CD14-positive monocyte (primary cell): ENCODE results near the gene SLC43A3. TPM values are rescaled to one million over a fixed set of nuclear protein-coding genes. Genes with fewer than 3 reads are reported as not detected.

Experiments used
- DNase-seq, 3 donors: peaks; one replicate each; pipeline ENCODE4 v3.0.0-alpha.2; 2011 to 2022
- H2AFZ ChIP-seq: 2 replicates; pipeline ENCODE4 v1.6.0; 2012; ENCODE audit warnings: mild to moderate bottlenecking, low read depth, low read length, inconsistent platforms; ENCODE audit not compliant: insufficient read depth, poor library complexity, severe bottlenecking
- H3K27ac ChIP-seq, 2 donors: 1 replicate in 1 of 2; 2 replicates in 1 of 2; pipeline ENCODE4 v1.5.1; 2012 to 2013; ENCODE audit warnings: low read length in 2 of 2, control low read depth in 1 of 2, inconsistent platforms in 1 of 2, low read depth in 1 of 2, mild to moderate bottlenecking in 1 of 2
- H3K27me3 ChIP-seq, 2 donors: one replicate each; pipeline versions ENCODE4 v1.6.0 to v1.6.1; 2011 to 2013; ENCODE audit warnings: low read length in 2 of 2; ENCODE audit not compliant: control insufficient read depth in 2 of 2, insufficient read depth in 2 of 2
- H3K36me3 ChIP-seq, 2 donors: replicated peaks in 1 of 2; 1 replicate in 1 of 2; 2 replicates in 1 of 2; pipeline versions ENCODE4 v1.5.1 to v1.6.1; 2012 to 2013; ENCODE audit warnings: low read length in 2 of 2, control low read depth in 1 of 2, inconsistent platforms in 1 of 2, mild to moderate bottlenecking in 1 of 2; ENCODE audit not compliant: insufficient read depth in 2 of 2, control insufficient read depth in 1 of 2
- H3K4me1 ChIP-seq, 2 donors: 1 replicate in 1 of 2; 2 replicates in 1 of 2; pipeline versions ENCODE4 v1.5.1 to v1.6.1; 2012 to 2013; ENCODE audit warnings: low read length in 2 of 2, control low read depth in 1 of 2, inconsistent platforms in 1 of 2, mild to moderate bottlenecking in 1 of 2, moderate library complexity in 1 of 2; ENCODE audit not compliant: insufficient read depth in 2 of 2, control insufficient read depth in 1 of 2
- H3K4me2 ChIP-seq: replicated peaks from 2 replicates; pipeline ENCODE3; 2012; ENCODE audit warnings: low read length, moderate library complexity, mild to moderate bottlenecking; ENCODE audit not compliant: poor library complexity, severe bottlenecking; ENCODE audit errors: extremely low read depth
- H3K4me3 ChIP-seq, 3 experiments: fragments of 200-600 bp in 1 of 3; sonication (generic) in 1 of 3; replicated peaks in 1 of 3; 1 replicate in 2 of 3; 2 replicates in 1 of 3; pipeline ENCODE4 v1.5.1; 2011 to 2013; ENCODE audit warnings: low read length in 3 of 3, mild to moderate bottlenecking in 3 of 3, control low read depth in 2 of 3, low read depth in 2 of 3, inconsistent platforms in 1 of 3, moderate library complexity in 1 of 3
- H3K79me2 ChIP-seq: 2 replicates; pipeline ENCODE4 v1.6.0; 2012; ENCODE audit warnings: mild to moderate bottlenecking, control low read depth, inconsistent platforms, low read length, moderate library complexity; ENCODE audit not compliant: insufficient read depth
- H3K9ac ChIP-seq: 2 replicates; pipeline ENCODE4 v1.6.0; 2017; ENCODE audit warnings: low read length, mild to moderate bottlenecking; ENCODE audit not compliant: insufficient read depth, poor library complexity, severe bottlenecking
- H3K9me3 ChIP-seq, 2 donors: replicated peaks in 1 of 2; 1 replicate in 1 of 2; 2 replicates in 1 of 2; pipeline versions ENCODE4 v1.5.1 to v1.6.1; 2012 to 2013; ENCODE audit warnings: low read length in 2 of 2, control low read depth in 1 of 2; ENCODE audit not compliant: control insufficient read depth in 1 of 2, insufficient read depth in 1 of 2
- H4K20me1 ChIP-seq: 2 replicates; pipeline ENCODE4 v1.6.0; 2012; ENCODE audit warnings: mild to moderate bottlenecking, low read length, control low read depth, moderate library complexity; ENCODE audit not compliant: insufficient read depth
- H3K27ac Mint-ChIP-seq, 7 donors: one replicate each; pipeline ENCODE4 v1.8.0; 2020; ENCODE audit warnings: mild to moderate bottlenecking in 7 of 7, mixed read lengths in 7 of 7, moderate library complexity in 6 of 7, inconsistent platforms in 2 of 7
- H3K27me3 Mint-ChIP-seq, 3 donors: one replicate each; pipeline ENCODE4 v1.8.0; 2021 to 2022; ENCODE audit warnings: low read depth in 3 of 3, mild to moderate bottlenecking in 3 of 3, mixed read lengths in 3 of 3, moderate library complexity in 3 of 3, inconsistent platforms in 1 of 3
- H3K36me3 Mint-ChIP-seq, 2 donors: one replicate each; pipeline ENCODE4 v1.8.0; 2020; ENCODE audit warnings: mixed read lengths in 2 of 2, inconsistent platforms in 1 of 2, mild to moderate bottlenecking in 1 of 2
- H3K4me1 Mint-ChIP-seq: one replicate; pipeline ENCODE4 v1.8.0; 2020; ENCODE audit warnings: mild to moderate bottlenecking, mixed read lengths
- H3K4me3 Mint-ChIP-seq, 2 donors: one replicate each; pipeline ENCODE4 v1.8.0; 2020; ENCODE audit warnings: mild to moderate bottlenecking in 2 of 2, mixed read lengths in 2 of 2, moderate library complexity in 1 of 2
- H3K9me3 Mint-ChIP-seq, 7 donors: one replicate each; pipeline ENCODE4 v1.8.0; 2020 to 2022; ENCODE audit warnings: mixed read lengths in 7 of 7, mild to moderate bottlenecking in 6 of 7, moderate library complexity in 6 of 7, inconsistent platforms in 2 of 7
- WGBS: methylation state at CpG from one replicate; pipeline ENCODE4 v1.1.5; 2013; ENCODE audit warnings: missing lambda C conversion rate; ENCODE audit not compliant: insufficient coverage; 5-methylcytosine and 5-hydroxymethylcytosine counted together
- intact Hi-C, 2 donors: fragments of 100-400 bp; cut with micrococcal nuclease; formaldehyde crosslinking; loops; one replicate each; pipeline versions ENCODE4 v1.15.0 to v1.15.1; 2023
- polyA plus RNA-seq, 3 donors: library from polyadenylated mRNA; depleted of rRNA in 1 of 3; unstranded in 2 of 3; stranded (reverse) in 1 of 3; fragments of 300-500 nt in 2 of 3; fragments of >200 nt in 1 of 3; fragmentation: Illumina TruSeq in 2 of 3; gene quantifications; 1 replicate in 2 of 3; 2 replicates in 1 of 3; pipeline ENCODE4 v1.2.3, GENCODE V29; 2012 to 2021
- TF ChIP-seq, protein P1 (sequence below): fragments of 200-600 bp; IDR thresholded peaks from one replicate; pipeline ENCODE4 v1.8.0; 2022; ENCODE audit warnings: antibody characterized with exemption, mild to moderate bottlenecking

SLC43A3 gene
- polyA plus RNA-seq, 3 donors = 82.4 to 116 (median 109) TPM

GRCh38 chr11:57360991-57361390, 65.9 kb downstream of the SLC43A3 start:
- Histone ChIP-seq H3K27me3 (no peaks in the 10 kb centered on the region), H3K79me2 (no peaks in the 10 kb centered on the region), H3K27ac (no peak overlapping the region), H3K4me1 (peaks cover 7 to 11% of the 10 kb centered on the region in 2 donors), H3K9ac (no peak overlapping the region), H3K9me3 (no peaks in the 10 kb centered on the region), H3K4me2 (no peak overlapping the region), H3K36me3 (no peaks in the 10 kb centered on the region), H2AFZ (no peak overlapping the region), H4K20me1 (no peaks in the 10 kb centered on the region), H3K4me3 (no peak overlapping the region)
- peaks cover 0 to 8% (median 0%) of the 10 kb centered on the region in 7 donors for H3K9me3 Mint-ChIP-seq
- no peak overlapping the region for H3K4me3 Mint-ChIP-seq
- H3K36me3 Mint-ChIP-seq = no peaks in the 10 kb centered on the region
- H3K27me3 Mint-ChIP-seq = peaks cover 0 to 4% (median 2%) of the 10 kb centered on the region in 3 donors
- intact Hi-C loops = no loop called here
- 92% methylated on average over 5 of the region's 8 CpGs for WGBS
- DNase-seq = no peak
- no peak overlapping the region for H3K27ac Mint-ChIP-seq
- H3K4me1 Mint-ChIP-seq = peaks cover 8% of the 10 kb centered on the region
- TF ChIP-seq, protein P1, sequence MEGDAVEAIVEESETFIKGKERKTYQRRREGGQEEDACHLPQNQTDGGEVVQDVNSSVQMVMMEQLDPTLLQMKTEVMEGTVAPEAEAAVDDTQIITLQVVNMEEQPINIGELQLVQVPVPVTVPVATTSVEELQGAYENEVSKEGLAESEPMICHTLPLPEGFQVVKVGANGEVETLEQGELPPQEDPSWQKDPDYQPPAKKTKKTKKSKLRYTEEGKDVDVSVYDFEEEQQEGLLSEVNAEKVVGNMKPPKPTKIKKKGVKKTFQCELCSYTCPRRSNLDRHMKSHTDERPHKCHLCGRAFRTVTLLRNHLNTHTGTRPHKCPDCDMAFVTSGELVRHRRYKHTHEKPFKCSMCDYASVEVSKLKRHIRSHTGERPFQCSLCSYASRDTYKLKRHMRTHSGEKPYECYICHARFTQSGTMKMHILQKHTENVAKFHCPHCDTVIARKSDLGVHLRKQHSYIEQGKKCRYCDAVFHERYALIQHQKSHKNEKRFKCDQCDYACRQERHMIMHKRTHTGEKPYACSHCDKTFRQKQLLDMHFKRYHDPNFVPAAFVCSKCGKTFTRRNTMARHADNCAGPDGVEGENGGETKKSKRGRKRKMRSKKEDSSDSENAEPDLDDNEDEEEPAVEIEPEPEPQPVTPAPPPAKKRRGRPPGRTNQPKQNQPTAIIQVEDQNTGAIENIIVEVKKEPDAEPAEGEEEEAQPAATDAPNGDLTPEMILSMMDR = no peak

GRCh38 chr11:57359896-57360690, 66.8 kb downstream of the SLC43A3 start:
- no peak overlapping the region for H3K9ac ChIP-seq
- no peaks in the 10 kb centered on the region for H4K20me1 ChIP-seq
- peaks cover 10% of the 10 kb centered on the region for H3K4me1 Mint-ChIP-seq
- H3K4me3 Mint-ChIP-seq = no peak overlapping the region
- 100% methylated on average over 5 of the region's 9 CpGs for WGBS
- no peak overlapping the region for H2AFZ ChIP-seq
- peaks cover 0 to 6% (median 0%) of the 10 kb centered on the region in 7 donors for H3K9me3 Mint-ChIP-seq
- intact Hi-C loops = loop anchor here in 1 of 2 donors (10.0 kb wide), 1 partner anchor 285 kb away; the partner anchor contains the start of gene YPEL4
- no peak overlapping the region for H3K27ac ChIP-seq
- H3K27me3 Mint-ChIP-seq = peaks cover 0 to 2% (median 0%) of the 10 kb centered on the region in 3 donors
- no peak overlapping the region for H3K4me2 ChIP-seq
- TF ChIP-seq, protein P1 = no peak
- no peaks in the 10 kb centered on the region for H3K79me2 ChIP-seq
- DNase-seq = no peak
- no peaks in the 10 kb centered on the region for H3K9me3 ChIP-seq
- H3K27me3 ChIP-seq = no peaks in the 10 kb centered on the region
- no peak overlapping the region for H3K4me3 ChIP-seq
- H3K27ac Mint-ChIP-seq = no peak overlapping the region
- H3K36me3 ChIP-seq = no peaks in the 10 kb centered on the region
- H3K36me3 Mint-ChIP-seq = no peaks in the 10 kb centered on the region
- peaks cover 11% of the 10 kb centered on the region in 2 donors for H3K4me1 ChIP-seq
